ENCODE results near the gene ARL6IP5. TPM values are rescaled to one million over a fixed set of nuclear protein-coding genes. Genes with fewer than 3 reads are reported as not detected.

Gene ARL6IP5
- total RNA-seq, 4 donors from 2014 or later, result 100 to 142 (median 110) TPM

DNA sequence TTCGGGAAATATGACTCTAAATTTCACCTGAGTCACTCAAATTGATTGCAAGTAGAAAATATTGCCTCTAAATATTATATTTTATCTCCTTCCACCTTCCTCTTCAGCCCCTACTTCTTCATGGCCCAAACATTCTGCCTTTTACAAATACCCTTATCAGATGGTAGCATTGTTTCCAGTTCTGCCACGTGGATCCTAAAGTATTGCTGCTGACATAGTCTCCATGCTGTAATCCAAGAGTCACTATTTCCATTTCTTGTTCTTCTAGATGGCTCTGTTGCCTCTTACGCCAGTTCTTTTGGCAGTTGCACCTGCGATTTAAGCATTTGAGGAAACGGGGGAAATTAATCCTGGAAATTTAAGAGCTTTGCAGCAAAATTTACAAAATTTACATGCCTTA is 24.1 kb downstream of the ARL6IP5 start:
- Histone ChIP-seq H3K4me3 (no peak overlapping the region), H3K36me3 (peaks cover 0 to 28% (median 9%) of the 10 kb centered on the region in 4 donors), H3K27me3 (no peaks in the 10 kb centered on the region), H3K4me1 (peaks cover 23 to 31% (median 28%) of the 10 kb centered on the region in 4 donors), H3K9me3 (no peaks in the 10 kb centered on the region), H3K27ac (replicated peaks in 1 of 4) (no peak overlapping the region)
- intact Hi-C loops (cut with DNase I), result no loop called here
- DNase-seq (ENCODE audit: extremely low spot score), result no peak
- TF ChIP-seq EP300 (IDR thresholded peaks at IDR 0.05) (no peak), POLR2A (IDR thresholded peaks at IDR 0.05; ENCODE audit: low read depth) (no peak), POLR2AphosphoS5 (IDR thresholded peaks at IDR 0.05) (no peak)
- TF ChIP-seq, protein P1, sequence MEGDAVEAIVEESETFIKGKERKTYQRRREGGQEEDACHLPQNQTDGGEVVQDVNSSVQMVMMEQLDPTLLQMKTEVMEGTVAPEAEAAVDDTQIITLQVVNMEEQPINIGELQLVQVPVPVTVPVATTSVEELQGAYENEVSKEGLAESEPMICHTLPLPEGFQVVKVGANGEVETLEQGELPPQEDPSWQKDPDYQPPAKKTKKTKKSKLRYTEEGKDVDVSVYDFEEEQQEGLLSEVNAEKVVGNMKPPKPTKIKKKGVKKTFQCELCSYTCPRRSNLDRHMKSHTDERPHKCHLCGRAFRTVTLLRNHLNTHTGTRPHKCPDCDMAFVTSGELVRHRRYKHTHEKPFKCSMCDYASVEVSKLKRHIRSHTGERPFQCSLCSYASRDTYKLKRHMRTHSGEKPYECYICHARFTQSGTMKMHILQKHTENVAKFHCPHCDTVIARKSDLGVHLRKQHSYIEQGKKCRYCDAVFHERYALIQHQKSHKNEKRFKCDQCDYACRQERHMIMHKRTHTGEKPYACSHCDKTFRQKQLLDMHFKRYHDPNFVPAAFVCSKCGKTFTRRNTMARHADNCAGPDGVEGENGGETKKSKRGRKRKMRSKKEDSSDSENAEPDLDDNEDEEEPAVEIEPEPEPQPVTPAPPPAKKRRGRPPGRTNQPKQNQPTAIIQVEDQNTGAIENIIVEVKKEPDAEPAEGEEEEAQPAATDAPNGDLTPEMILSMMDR (IDR thresholded peaks at IDR 0.05), result no peak
- WGBS, result 79% methylated on average over 5 of the region's 5 CpGs

DNA sequence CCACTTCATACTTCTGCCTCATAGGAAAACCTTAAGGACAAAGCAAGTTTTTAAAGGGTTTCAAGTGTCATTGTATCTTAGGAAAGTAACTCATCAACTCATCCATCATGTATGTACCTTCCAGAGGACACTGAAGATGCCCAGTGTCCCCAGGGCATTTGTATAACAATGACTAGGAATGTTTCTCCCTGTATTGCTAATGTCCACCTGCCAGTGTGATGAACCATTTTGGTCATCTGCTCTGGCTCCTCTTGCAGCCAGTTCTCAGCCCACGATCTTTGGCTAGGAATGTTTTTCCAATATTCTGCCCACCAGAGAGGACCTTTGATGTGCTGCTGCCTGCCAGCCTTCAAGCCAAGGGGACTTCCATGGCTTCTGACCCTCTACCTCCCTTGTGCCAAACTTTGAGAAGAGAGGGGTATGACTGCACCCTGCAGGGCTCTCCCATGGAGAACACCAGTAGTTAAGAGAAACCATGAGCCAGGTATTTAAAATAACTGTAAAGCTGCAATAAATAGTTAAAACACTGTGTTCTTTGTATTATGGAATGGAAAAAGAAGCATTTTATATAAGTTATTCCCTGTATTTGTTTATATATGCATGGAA is 26.3 kb downstream of the ARL6IP5 start:
- peaks cover 0 to 11% (median 0%) of the 10 kb centered on the region in 4 donors for H3K36me3 ChIP-seq
- 67% methylated on average over 1 of the region's 1 CpG for WGBS
- peaks cover 4 to 10% (median 7%) of the 10 kb centered on the region in 4 donors for H3K4me1 ChIP-seq
- no peak for DNase-seq (ENCODE audit: extremely low spot score)
- H3K27ac ChIP-seq (replicated peaks in 1 of 4), result no peak overlapping the region
- no peaks in the 10 kb centered on the region for H3K27me3 ChIP-seq
- intact Hi-C loops (cut with DNase I), result no loop called here
- H3K9me3 ChIP-seq, result no peaks in the 10 kb centered on the region
- TF ChIP-seq POLR2A (IDR thresholded peaks at IDR 0.05; ENCODE audit: low read depth) (no peak), EP300 (IDR thresholded peaks at IDR 0.05) (no peak)
- no peak overlapping the region for H3K4me3 ChIP-seq

DNA sequence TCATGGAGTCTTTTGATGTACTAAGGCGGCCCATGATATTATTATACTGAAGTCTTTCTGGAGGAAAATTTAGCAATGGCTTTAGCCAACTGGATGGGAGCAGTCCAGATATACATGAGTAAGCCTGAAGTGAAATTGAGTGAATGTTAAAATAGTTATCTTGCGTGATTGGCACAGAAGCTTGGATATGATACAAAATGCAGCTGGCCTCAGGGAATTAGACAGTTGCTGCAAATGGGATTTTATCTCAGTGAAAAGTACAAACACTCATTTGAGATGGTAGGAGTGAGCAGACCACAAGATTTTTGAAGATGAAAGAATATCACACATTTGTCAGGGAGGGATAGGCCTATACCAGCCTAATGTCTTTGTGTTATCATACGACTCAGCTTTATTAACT is 28.8 kb downstream of the ARL6IP5 start:
- Histone ChIP-seq H3K27me3 (no peaks in the 10 kb centered on the region), H3K4me1 (peaks cover 0 to 4% (median 0%) of the 10 kb centered on the region in 4 donors), H3K36me3 (peaks cover 0 to 3% (median 0%) of the 10 kb centered on the region in 4 donors), H3K9me3 (no peaks in the 10 kb centered on the region), H3K4me3 (no peak overlapping the region), H3K27ac (replicated peaks in 1 of 4) (no peak overlapping the region)
- TF ChIP-seq EP300 (IDR thresholded peaks at IDR 0.05) (no peak), POLR2A (IDR thresholded peaks at IDR 0.05; ENCODE audit: low read depth) (no peak)
- no peak for DNase-seq (ENCODE audit: extremely low spot score)
- 61% methylated on average over 3 of the region's 3 CpGs for WGBS
- intact Hi-C loops (cut with DNase I), result no loop called here

DNA sequence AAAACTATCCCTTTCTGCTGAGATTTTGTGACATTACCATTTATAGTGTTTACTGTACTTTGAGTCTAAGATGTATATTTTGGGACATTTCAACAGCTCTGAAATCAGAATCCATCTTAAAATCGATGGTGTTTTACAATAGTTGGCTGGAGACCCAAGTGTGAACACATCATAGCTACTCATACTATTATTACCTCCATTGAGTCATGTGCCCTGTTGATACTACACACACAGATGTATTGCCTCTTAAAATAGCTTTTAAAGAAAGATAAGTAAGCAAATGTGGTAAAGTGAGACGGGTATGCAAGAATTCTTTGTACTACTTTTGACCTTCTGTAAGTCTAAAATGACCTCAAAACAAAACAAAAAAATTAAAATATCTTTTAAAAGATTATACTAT is 31.0 kb downstream of the ARL6IP5 start:
- Histone ChIP-seq H3K4me3 (no peak overlapping the region), H3K4me1 (peaks cover 0 to 4% (median under 1%) of the 10 kb centered on the region in 4 donors), H3K9me3 (no peaks in the 10 kb centered on the region), H3K36me3 (peaks cover 0 to 3% (median 0%) of the 10 kb centered on the region in 4 donors), H3K27me3 (no peaks in the 10 kb centered on the region), H3K27ac (replicated peaks in 1 of 4) (no peak overlapping the region)
- intact Hi-C loops (cut with DNase I), result no loop called here
- no peak for DNase-seq (ENCODE audit: extremely low spot score)
- no peak for TF ChIP-seq POLR2A (IDR thresholded peaks at IDR 0.05; ENCODE audit: low read depth)
- no peak for TF ChIP-seq EP300 (IDR thresholded peaks at IDR 0.05)
- no peak for TF ChIP-seq POLR2AphosphoS5 (IDR thresholded peaks at IDR 0.05)
- TF ChIP-seq, protein P1 (IDR thresholded peaks at IDR 0.05), result no peak
- 51% methylated on average over 2 of the region's 2 CpGs for WGBS

DNA sequence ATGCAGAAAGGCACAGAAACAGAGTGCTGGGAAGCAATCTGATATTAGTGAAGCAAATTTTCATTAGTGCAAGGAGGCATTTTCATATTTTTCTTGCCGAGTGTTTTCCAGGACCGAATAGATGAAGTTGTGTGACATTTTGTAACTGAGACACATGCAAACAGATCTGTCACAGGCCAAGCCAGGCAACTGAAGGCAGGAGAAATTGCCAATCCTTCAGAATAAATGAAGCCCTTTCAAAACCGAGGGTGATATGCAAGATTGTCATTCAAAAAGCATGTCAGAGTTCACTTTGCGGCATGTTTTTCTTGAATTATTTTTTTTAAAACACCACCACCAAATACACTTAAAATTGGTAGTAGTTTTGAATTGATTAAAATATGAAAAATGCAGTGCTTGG is 31.4 kb downstream of the ARL6IP5 start:
- intact Hi-C loops (cut with DNase I), result no loop called here
- peaks cover 0 to 7% (median 4%) of the 10 kb centered on the region in 4 donors for H3K4me1 ChIP-seq
- no peak for TF ChIP-seq POLR2A (IDR thresholded peaks at IDR 0.05; ENCODE audit: low read depth)
- no peak for TF ChIP-seq EP300 (IDR thresholded peaks at IDR 0.05)
- TF ChIP-seq, protein P1 (IDR thresholded peaks at IDR 0.05), result no peak
- TF ChIP-seq POLR2AphosphoS5 (IDR thresholded peaks at IDR 0.05), result no peak
- no peak for DNase-seq (ENCODE audit: extremely low spot score)
- no peaks in the 10 kb centered on the region for H3K9me3 ChIP-seq
- no peaks in the 10 kb centered on the region for H3K27me3 ChIP-seq
- H3K36me3 ChIP-seq, result peaks cover 0 to 3% (median 0%) of the 10 kb centered on the region in 4 donors
- WGBS, result 92% methylated on average over 4 of the region's 4 CpGs
- H3K27ac ChIP-seq (replicated peaks in 1 of 4), result no peak overlapping the region
- H3K4me3 ChIP-seq, result no peak overlapping the region

Data from esophagus muscularis mucosa (tissue), 4 donors.